Measurements from ENCODE around the gene ARL6IP5. TPM values are rescaled to one million over a fixed set of nuclear protein-coding genes. Genes with fewer than 3 reads are reported as not detected.

The ARL6IP5 gene
- total RNA-seq, 1 donor, result 89.4 TPM

DNA sequence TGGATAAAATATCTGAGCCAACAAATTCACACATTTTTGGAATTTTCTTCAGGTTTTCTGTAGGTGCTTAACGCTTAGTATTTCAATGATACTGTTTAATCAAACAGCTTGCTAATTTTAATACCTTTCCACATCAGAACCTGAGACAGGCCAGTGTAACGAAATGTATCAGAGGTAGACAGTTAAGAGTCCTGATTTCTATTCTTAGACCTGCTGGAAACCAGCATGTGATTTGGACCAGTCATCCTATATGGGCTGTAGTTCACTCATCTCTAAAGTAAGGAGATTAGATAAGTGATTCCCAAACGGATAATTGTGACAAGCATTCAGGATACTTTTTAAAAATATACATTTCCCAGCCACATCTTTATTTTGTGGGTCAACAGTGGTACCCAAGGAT, 18.4 kb downstream of the ARL6IP5 start:
- no peak for DNase-seq (ENCODE audit: low read depth)
- no peak overlapping the region for H3K4me3 ChIP-seq (ENCODE audit: low read depth, low read length)
- TF ChIP-seq, protein P1, sequence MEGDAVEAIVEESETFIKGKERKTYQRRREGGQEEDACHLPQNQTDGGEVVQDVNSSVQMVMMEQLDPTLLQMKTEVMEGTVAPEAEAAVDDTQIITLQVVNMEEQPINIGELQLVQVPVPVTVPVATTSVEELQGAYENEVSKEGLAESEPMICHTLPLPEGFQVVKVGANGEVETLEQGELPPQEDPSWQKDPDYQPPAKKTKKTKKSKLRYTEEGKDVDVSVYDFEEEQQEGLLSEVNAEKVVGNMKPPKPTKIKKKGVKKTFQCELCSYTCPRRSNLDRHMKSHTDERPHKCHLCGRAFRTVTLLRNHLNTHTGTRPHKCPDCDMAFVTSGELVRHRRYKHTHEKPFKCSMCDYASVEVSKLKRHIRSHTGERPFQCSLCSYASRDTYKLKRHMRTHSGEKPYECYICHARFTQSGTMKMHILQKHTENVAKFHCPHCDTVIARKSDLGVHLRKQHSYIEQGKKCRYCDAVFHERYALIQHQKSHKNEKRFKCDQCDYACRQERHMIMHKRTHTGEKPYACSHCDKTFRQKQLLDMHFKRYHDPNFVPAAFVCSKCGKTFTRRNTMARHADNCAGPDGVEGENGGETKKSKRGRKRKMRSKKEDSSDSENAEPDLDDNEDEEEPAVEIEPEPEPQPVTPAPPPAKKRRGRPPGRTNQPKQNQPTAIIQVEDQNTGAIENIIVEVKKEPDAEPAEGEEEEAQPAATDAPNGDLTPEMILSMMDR (IDR thresholded peaks at IDR 0.05; ENCODE audit: insufficient read depth, low read depth, low read length), result no peak

DNA sequence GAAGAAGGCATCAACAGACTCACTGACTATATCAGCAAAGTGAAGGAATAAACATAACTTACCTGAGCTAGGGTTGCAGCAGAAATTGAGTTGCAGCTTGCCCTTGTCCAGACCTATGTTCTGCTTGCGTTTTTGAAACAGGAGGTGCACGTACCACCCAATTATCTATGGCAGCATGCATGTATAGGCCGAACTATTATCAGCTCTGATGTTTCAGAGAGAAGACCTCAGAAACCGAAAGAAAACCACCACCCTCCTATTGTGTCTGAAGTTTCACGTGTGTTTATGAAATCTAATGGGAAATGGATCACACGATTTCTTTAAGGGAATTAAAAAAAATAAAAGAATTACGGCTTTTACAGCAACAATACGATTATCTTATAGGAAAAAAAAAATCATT, 19.8 kb downstream of the ARL6IP5 start:
- no peak for DNase-seq (ENCODE audit: low read depth)
- TF ChIP-seq, protein P1 (IDR thresholded peaks at IDR 0.05; ENCODE audit: insufficient read depth, low read depth, low read length), result no peak
- no peak overlapping the region for H3K4me3 ChIP-seq (ENCODE audit: low read depth, low read length)

DNA sequence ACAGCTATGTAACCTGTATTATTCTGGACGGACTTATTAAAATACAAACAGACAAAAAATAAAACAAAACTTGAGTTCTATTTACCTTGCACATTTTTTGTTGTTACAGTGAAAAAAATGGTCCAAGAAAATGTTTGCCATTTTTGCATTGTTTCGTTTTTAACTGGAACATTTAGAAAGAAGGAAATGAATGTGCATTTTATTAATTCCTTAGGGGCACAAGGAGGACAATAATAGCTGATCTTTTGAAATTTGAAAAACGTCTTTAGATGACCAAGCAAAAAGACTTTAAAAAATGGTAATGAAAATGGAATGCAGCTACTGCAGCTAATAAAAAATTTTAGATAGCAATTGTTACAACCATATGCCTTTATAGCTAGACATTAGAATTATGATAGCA, 20.6 kb downstream of the ARL6IP5 start:
- no peak for DNase-seq (ENCODE audit: low read depth)
- no peak overlapping the region for H3K4me3 ChIP-seq (ENCODE audit: low read depth, low read length)
- TF ChIP-seq, protein P1 (IDR thresholded peaks at IDR 0.05; ENCODE audit: insufficient read depth, low read depth, low read length), result no peak

DNA sequence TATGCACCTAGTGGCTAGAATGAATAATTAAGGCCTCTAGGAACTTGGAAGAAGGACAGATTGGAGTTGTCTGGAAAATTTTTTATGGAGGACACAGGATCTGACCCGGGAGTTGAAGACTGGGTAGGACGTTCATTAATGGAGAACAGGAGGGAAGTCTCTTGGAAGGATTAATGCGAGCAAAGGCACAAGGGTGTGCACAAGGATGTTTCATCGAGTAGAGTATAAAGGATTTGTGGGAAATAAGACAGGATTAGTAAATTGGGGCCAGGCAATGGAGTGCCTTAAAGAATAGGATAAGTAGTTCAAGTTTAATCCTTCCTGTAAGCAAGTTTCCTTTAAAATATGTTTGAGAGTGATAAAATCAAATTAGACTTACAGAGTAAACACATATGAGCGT, 23.1 kb downstream of the ARL6IP5 start:
- TF ChIP-seq, protein P1 (IDR thresholded peaks at IDR 0.05; ENCODE audit: insufficient read depth, low read depth, low read length), result no peak
- DNase-seq (ENCODE audit: low read depth), result no peak
- H3K4me3 ChIP-seq (ENCODE audit: low read depth, low read length), result no peak overlapping the region

DNA sequence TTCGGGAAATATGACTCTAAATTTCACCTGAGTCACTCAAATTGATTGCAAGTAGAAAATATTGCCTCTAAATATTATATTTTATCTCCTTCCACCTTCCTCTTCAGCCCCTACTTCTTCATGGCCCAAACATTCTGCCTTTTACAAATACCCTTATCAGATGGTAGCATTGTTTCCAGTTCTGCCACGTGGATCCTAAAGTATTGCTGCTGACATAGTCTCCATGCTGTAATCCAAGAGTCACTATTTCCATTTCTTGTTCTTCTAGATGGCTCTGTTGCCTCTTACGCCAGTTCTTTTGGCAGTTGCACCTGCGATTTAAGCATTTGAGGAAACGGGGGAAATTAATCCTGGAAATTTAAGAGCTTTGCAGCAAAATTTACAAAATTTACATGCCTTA, 24.1 kb downstream of the ARL6IP5 start:
- no peak for DNase-seq (ENCODE audit: low read depth)
- no peak overlapping the region for H3K4me3 ChIP-seq (ENCODE audit: low read depth, low read length)
- TF ChIP-seq, protein P1 (IDR thresholded peaks at IDR 0.05; ENCODE audit: insufficient read depth, low read depth, low read length), result no peak

DNA sequence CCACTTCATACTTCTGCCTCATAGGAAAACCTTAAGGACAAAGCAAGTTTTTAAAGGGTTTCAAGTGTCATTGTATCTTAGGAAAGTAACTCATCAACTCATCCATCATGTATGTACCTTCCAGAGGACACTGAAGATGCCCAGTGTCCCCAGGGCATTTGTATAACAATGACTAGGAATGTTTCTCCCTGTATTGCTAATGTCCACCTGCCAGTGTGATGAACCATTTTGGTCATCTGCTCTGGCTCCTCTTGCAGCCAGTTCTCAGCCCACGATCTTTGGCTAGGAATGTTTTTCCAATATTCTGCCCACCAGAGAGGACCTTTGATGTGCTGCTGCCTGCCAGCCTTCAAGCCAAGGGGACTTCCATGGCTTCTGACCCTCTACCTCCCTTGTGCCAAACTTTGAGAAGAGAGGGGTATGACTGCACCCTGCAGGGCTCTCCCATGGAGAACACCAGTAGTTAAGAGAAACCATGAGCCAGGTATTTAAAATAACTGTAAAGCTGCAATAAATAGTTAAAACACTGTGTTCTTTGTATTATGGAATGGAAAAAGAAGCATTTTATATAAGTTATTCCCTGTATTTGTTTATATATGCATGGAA, 26.3 kb downstream of the ARL6IP5 start:
- TF ChIP-seq, protein P1 (IDR thresholded peaks at IDR 0.05; ENCODE audit: insufficient read depth, low read depth, low read length), result no peak
- H3K4me3 ChIP-seq (ENCODE audit: low read depth, low read length), result no peak overlapping the region
- DNase-seq (ENCODE audit: low read depth), result no peak

DNA sequence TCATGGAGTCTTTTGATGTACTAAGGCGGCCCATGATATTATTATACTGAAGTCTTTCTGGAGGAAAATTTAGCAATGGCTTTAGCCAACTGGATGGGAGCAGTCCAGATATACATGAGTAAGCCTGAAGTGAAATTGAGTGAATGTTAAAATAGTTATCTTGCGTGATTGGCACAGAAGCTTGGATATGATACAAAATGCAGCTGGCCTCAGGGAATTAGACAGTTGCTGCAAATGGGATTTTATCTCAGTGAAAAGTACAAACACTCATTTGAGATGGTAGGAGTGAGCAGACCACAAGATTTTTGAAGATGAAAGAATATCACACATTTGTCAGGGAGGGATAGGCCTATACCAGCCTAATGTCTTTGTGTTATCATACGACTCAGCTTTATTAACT, 28.8 kb downstream of the ARL6IP5 start:
- no peak overlapping the region for H3K4me3 ChIP-seq (ENCODE audit: low read depth, low read length)
- TF ChIP-seq, protein P1 (IDR thresholded peaks at IDR 0.05; ENCODE audit: insufficient read depth, low read depth, low read length), result no peak
- DNase-seq (ENCODE audit: low read depth), result no peak

All from fibroblast of villous mesenchyme (primary cell).